ENCODE results near the gene SSX4B. TPM values are rescaled to one million over a fixed set of nuclear protein-coding genes. Genes with fewer than 3 reads are reported as not detected.
"Not testable (repeated sequence)": the region's sequence is repeated elsewhere in the genome, so short reads cannot be mapped to it uniquely, and the experiment has no call there.

Gene SSX4B
- not detected for total RNA-seq

- H3K4me3 ChIP-seq; DNase-seq; intact Hi-C loops (cut with DNase I); H3K27me3 ChIP-seq; H3K9me3 ChIP-seq; H3K36me3 ChIP-seq; H3K27ac ChIP-seq; H3K9ac ChIP-seq (ENCODE audit: low read depth in 2 of 2, low read length in 2 of 2); H3K4me1 ChIP-seq: not testable (repeated sequence)
These were observed at the start of gene SSX4B for GRCh38 chrX:48411860-48412259. Gene SSX4B, minus strand, starts transcription at chrX:48411960. Its CDS starts 588 bp downstream, at chrX:48411372.

GRCh38 chrX:48460606-48461005 is 48.8 kb upstream of the SSX4B start:
- intact Hi-C loops (cut with DNase I): no loop called here
- no peaks in the 10 kb centered on the region for H3K9me3 ChIP-seq
- no peak for DNase-seq

GRCh38 chrX:48460031-48460430 is 48.3 kb upstream of the SSX4B start:
- H3K36me3 ChIP-seq: no peaks in the 10 kb centered on the region
- intact Hi-C loops (cut with DNase I): no loop called here
- no peaks in the 10 kb centered on the region for H3K4me1 ChIP-seq
- H3K4me3 ChIP-seq: no peak overlapping the region
- no peak for TF ChIP-seq CTCF (IDR thresholded peaks at IDR 0.05)
- no peaks in the 10 kb centered on the region for H3K27me3 ChIP-seq
- H3K9me3 ChIP-seq: no peaks in the 10 kb centered on the region
- H3K9ac ChIP-seq (ENCODE audit: low read depth in 2 of 2, low read length in 2 of 2): no peak overlapping the region
- H3K27ac ChIP-seq: no peak overlapping the region
- DNase-seq: no peak

More at GRCh38 chrX:48460606-48461005, 48.8 kb upstream of the SSX4B start:
- no peak for TF ChIP-seq CTCF (IDR thresholded peaks at IDR 0.05)
- no peaks in the 10 kb centered on the region for H3K4me1 ChIP-seq
- no peak overlapping the region for H3K27ac ChIP-seq
- H3K36me3 ChIP-seq: no peaks in the 10 kb centered on the region
- no peak overlapping the region for H3K9ac ChIP-seq (ENCODE audit: low read depth in 2 of 2, low read length in 2 of 2)
- H3K4me3 ChIP-seq: no peak overlapping the region
- H3K27me3 ChIP-seq: no peaks in the 10 kb centered on the region

- H3K36me3 ChIP-seq: no peaks in the 10 kb centered on the region
- TF ChIP-seq CTCF (IDR thresholded peaks at IDR 0.05): no peak
- no peaks in the 10 kb centered on the region for H3K9me3 ChIP-seq
- no peak overlapping the region for H3K4me3 ChIP-seq
- H3K27me3 ChIP-seq: no peaks in the 10 kb centered on the region
- intact Hi-C loops (cut with DNase I): no loop called here
- no peaks in the 10 kb centered on the region for H3K4me1 ChIP-seq
- H3K27ac ChIP-seq: no peak overlapping the region
- DNase-seq: no peak
- no peak overlapping the region for H3K9ac ChIP-seq (ENCODE audit: low read depth in 2 of 2, low read length in 2 of 2)
These were observed 47.7 kb upstream of the SSX4B start for GRCh38 chrX:48459483-48459882.

- no peak for TF ChIP-seq CTCF (IDR thresholded peaks at IDR 0.05)
- Histone ChIP-seq H3K4me1 (no peaks in the 10 kb centered on the region), H3K4me3 (no peak overlapping the region), H3K27ac (no peak overlapping the region), H3K9me3 (no peaks in the 10 kb centered on the region), H3K27me3 (no peaks in the 10 kb centered on the region), H3K36me3 (no peaks in the 10 kb centered on the region), H3K9ac (ENCODE audit: low read depth in 2 of 2, low read length in 2 of 2) (no peak overlapping the region)
- DNase-seq: no peak
- intact Hi-C loops (cut with DNase I): no loop called here
These were observed 47.0 kb upstream of the SSX4B start for GRCh38 chrX:48458711-48459110.

GRCh38 chrX:48456628-48457331 is 45.0 kb upstream of the SSX4B start:
- no peak for DNase-seq
- H3K36me3 ChIP-seq: no peaks in the 10 kb centered on the region
- no peak for TF ChIP-seq CTCF (IDR thresholded peaks at IDR 0.05)
- no peaks in the 10 kb centered on the region for H3K27me3 ChIP-seq
- H3K27ac ChIP-seq: no peak overlapping the region
- no peak overlapping the region for H3K9ac ChIP-seq (ENCODE audit: low read depth in 2 of 2, low read length in 2 of 2)
- no peaks in the 10 kb centered on the region for H3K4me1 ChIP-seq
- H3K9me3 ChIP-seq: no peaks in the 10 kb centered on the region
- intact Hi-C loops (cut with DNase I): no loop called here
- H3K4me3 ChIP-seq: no peak overlapping the region

All from colonic mucosa (tissue), 4 donors.